C4-2B (cell line): ENCODE results near the gene EIF2S1.

Source experiments
- CTCF ChIP-seq: fragments of 450-650 bp; conservative IDR thresholded peaks from 2 replicates; pipeline ENCODE4 v1.5.1; 2017; ENCODE audit warnings: mild to moderate bottlenecking
- ZFX ChIP-seq: fragments of 450-650 bp; IDR thresholded peaks from 2 replicates; pipeline ENCODE4 v1.6.1; 2017

GRCh38 chr14:67371247-67372148, 11.4 kb downstream of the EIF2S1 start:
- no peak for TF ChIP-seq CTCF
- TF ChIP-seq ZFX = no peak
